A549 (cell line): ENCODE measurements around the gene MEGF10. TPM values are rescaled to one million over a fixed set of nuclear protein-coding genes. Genes with fewer than 3 reads are reported as not detected.

Experiments used
- ATAC-seq, 2 experiments: fragments of 200-7000 bp in 1 of 2; fragments of >200 bp in 1 of 2; cut with Nextera tagmentation in 1 of 2; cut with Tn5 transposase in 1 of 2; 3 replicates each; pipeline versions ENCODE4 v1.8.0 to v1.9.1; 2018 to 2020; ENCODE audit warnings: mild to moderate bottlenecking in 1 of 2, moderate library complexity in 1 of 2
- CTCF ChIA-PET: fragments of 300-600 bp; sonication (Branson Sonifier 250); formaldehyde crosslinking; extraction: SDS; loops from one replicate; lab custom pipeline; 2021; ENCODE audit warnings: antibody characterized with exemption, inconsistent platforms; lab: Yijun Ruan, JAX
- POLR2A ChIA-PET: fragments of 350-600 bp; formaldehyde crosslinking; extraction: SDS; loops from one replicate; lab custom pipeline; 2021; ENCODE audit warnings: antibody characterized with exemption, inconsistent platforms; lab: Yijun Ruan, JAX
- DNase-seq, 2 experiments: peaks; one replicate each; pipeline versions ENCODE4 v3.0.0 to v3.0.0-alpha.2; 2011 to 2016; ENCODE audit warnings: low read depth in 1 of 2, low spot score in 1 of 2
- FAIRE-seq: peaks from 2 replicates; lab custom pipeline; 2011; peaks lifted over from hg19 to GRCh38; lab: Jason Lieb, UNC
- H3K27ac ChIP-seq, 2 experiments: fragments of >200 bp; sonication (Bioruptor Twin); formaldehyde crosslinking; 3 replicates each; pipeline ENCODE4 v1.5.1; 2016 to 2017
- H3K4me1 ChIP-seq: fragments of >200 bp; sonication (Bioruptor Twin); formaldehyde crosslinking; 3 replicates; pipeline ENCODE4 v1.6.1; 2016
- H3K4me2 ChIP-seq: fragments of >200 bp; sonication (Bioruptor Twin); formaldehyde crosslinking; 3 replicates; pipeline ENCODE4 v1.6.1; 2016
- H3K4me3 ChIP-seq: fragments of >200 bp; sonication (Bioruptor Twin); formaldehyde crosslinking; 3 replicates; pipeline ENCODE4 v1.5.1; 2016
- H3K9me3 ChIP-seq: fragments of >200 bp; sonication (Bioruptor Twin); formaldehyde crosslinking; 3 replicates; pipeline ENCODE4 v1.6.1; 2016
- BHLHE40 ChIP-seq: IDR thresholded peaks from 2 replicates; pipeline ENCODE4 v1.6.1; 2012; ENCODE audit warnings: low read depth, low read length, inconsistent platforms
- CHD4 ChIP-seq: fragments of 200-600 bp; sonication (generic); IDR thresholded peaks from 2 replicates; pipeline ENCODE4 v1.6.1; 2016; ENCODE audit warnings: antibody characterized with exemption, mild to moderate bottlenecking, borderline replicate concordance
- CTCF ChIP-seq: fragments of >200 bp; sonication (Bioruptor Twin); formaldehyde crosslinking; IDR thresholded peaks from 3 replicates; pipeline ENCODE4 v1.5.1; 2016
- EHF ChIP-seq: fragments of 250-450 bp; sonication (Bioruptor Pico); IDR thresholded peaks from 2 replicates; pipeline ENCODE4 v1.5.0; 2020; ENCODE audit warnings: mild to moderate bottlenecking
- EHMT2 ChIP-seq: fragments of 200-600 bp; sonication (generic); IDR thresholded peaks from 2 replicates; pipeline ENCODE4 v1.6.1; 2016; ENCODE audit warnings: antibody characterized with exemption, low read depth, mild to moderate bottlenecking, moderate library complexity
- GATA3 ChIP-seq: IDR thresholded peaks from 2 replicates; pipeline ENCODE4 v1.6.1; 2012; ENCODE audit warnings: borderline replicate concordance
- HDAC2 ChIP-seq: fragments of 200-600 bp; sonication (generic); IDR thresholded peaks from 2 replicates; pipeline ENCODE4 v1.6.1; 2016
- HOXB13 ChIP-seq: fragments of 250-450 bp; sonication (Bioruptor Pico); IDR thresholded peaks from 2 replicates; pipeline ENCODE4 v1.5.0; 2020; ENCODE audit warnings: low read depth, mild to moderate bottlenecking, moderate library complexity
- MAZ ChIP-seq: fragments of 150-350 bp; IDR thresholded peaks from 2 replicates; pipeline ENCODE4 v1.6.1; 2014; ENCODE audit warnings: antibody characterized with exemption, low read depth, low read length, borderline replicate concordance
- NFE2L2 ChIP-seq: fragments of 150-350 bp; conservative IDR thresholded peaks from 2 replicates; pipeline ENCODE4 v1.6.1; 2014; ENCODE audit warnings: low read length
- NPAS2 ChIP-seq: fragments of 250-450 bp; sonication (Bioruptor Pico); IDR thresholded peaks from 2 replicates; pipeline ENCODE4 v1.8.0; 2022; ENCODE audit warnings: mild to moderate bottlenecking, moderate library complexity, borderline replicate concordance
- PBX3 ChIP-seq: IDR thresholded peaks from 2 replicates; pipeline ENCODE4 v1.6.1; 2012
- PHF8 ChIP-seq: fragments of 200-600 bp; sonication (generic); IDR thresholded peaks from 2 replicates; pipeline ENCODE4 v1.6.1; 2016; ENCODE audit warnings: low read depth, mild to moderate bottlenecking, antibody characterized with exemption, moderate library complexity, borderline replicate concordance
- POLR2A ChIP-seq: IDR thresholded peaks from 2 replicates; pipeline ENCODE4 v1.6.1; 2012; ENCODE audit warnings: mild to moderate bottlenecking, low read length
- RAD21 ChIP-seq, 2 experiments: fragments of >200 bp in 1 of 2; sonication (Bioruptor Twin) in 1 of 2; formaldehyde crosslinking in 1 of 2; IDR thresholded peaks in 1 of 2; conservative IDR thresholded peaks in 1 of 2; 2 replicates in 1 of 2; 3 replicates in 1 of 2; pipeline ENCODE4 v1.6.1; 2012 to 2018; ENCODE audit warnings: inconsistent platforms in 1 of 2
- RARB ChIP-seq: fragments of 250-450 bp; sonication (Bioruptor Pico); IDR thresholded peaks from 2 replicates; pipeline ENCODE4 v1.8.0; 2021; ENCODE audit warnings: mild to moderate bottlenecking, moderate library complexity
- SMC3 ChIP-seq: fragments of >200 bp; sonication (Bioruptor Twin); formaldehyde crosslinking; IDR thresholded peaks from 3 replicates; pipeline ENCODE4 v1.6.1; 2018; ENCODE audit warnings: inconsistent platforms
- TFCP2L1 ChIP-seq: fragments of 250-450 bp; sonication (Bioruptor Pico); IDR thresholded peaks from 2 replicates; pipeline ENCODE4 v1.5.0; 2021; ENCODE audit warnings: mild to moderate bottlenecking
- USF2 ChIP-seq: fragments of 450-650 bp; IDR thresholded peaks from 2 replicates; pipeline ENCODE4 v1.6.1; 2014; ENCODE audit warnings: antibody characterized with exemption
- ZC3H11A ChIP-seq: fragments of 450-650 bp; IDR thresholded peaks from 2 replicates; pipeline ENCODE4 v1.6.1; 2014; ENCODE audit warnings: antibody characterized with exemption, mild to moderate bottlenecking
- ZSCAN20 ChIP-seq: fragments of 250-450 bp; sonication (Bioruptor Pico); IDR thresholded peaks from 2 replicates; pipeline ENCODE4 v1.8.0; 2022; ENCODE audit warnings: mild to moderate bottlenecking, moderate library complexity
- WGBS: methylation state at CpG from one replicate; pipeline ENCODE4 v1.1.6; 2017; ENCODE audit errors: missing lambda C conversion rate; 5-methylcytosine and 5-hydroxymethylcytosine counted together
- polyA plus RNA-seq, 4 experiments: library from polyadenylated mRNA; depleted of rRNA in 3 of 4; stranded (reverse); fragments of >200 nt; fragmentation: RNase III in 1 of 4; extraction: RNeasy Plus Mini Kit Qiagen cat#74134 plus additional on column Dnase treatment in 1 of 4; gene quantifications; 2 replicates in 3 of 4; 3 replicates in 1 of 4; pipeline ENCODE4 v1.2.3, GENCODE V29; 2011 to 2017

The MEGF10 gene
- polyA plus RNA-seq, 2 of the 4 experiments (the other 2 are of a cell fraction) = 0.01 TPM; not detected in 1

- WGBS = 17% methylated on average over 1 of the region's 1 CpG
- H3K4me2 ChIP-seq = no peak overlapping the region
- ChIA-PET POLR2A (no interaction called here), CTCF (no interaction called here)
- H3K4me3 ChIP-seq = no peak overlapping the region
- FAIRE-seq (no peak), DNase-seq (no peak), ATAC-seq (no peak)
- H3K27ac ChIP-seq = no peak overlapping the region
- H3K4me1 ChIP-seq = no peaks in the 10 kb centered on the region
- no peaks in the 10 kb centered on the region for H3K9me3 ChIP-seq
- TF ChIP-seq USF2 = no peak
- TF ChIP-seq CTCF = no peak
Observed at GRCh38 chr5:127337876-127338275, 47.3 kb downstream of the MEGF10 start.

- Histone ChIP-seq H3K4me1 (no peaks in the 10 kb centered on the region), H3K4me2 (no peak overlapping the region), H3K4me3 (no peak overlapping the region), H3K9me3 (no peaks in the 10 kb centered on the region), H3K27ac (no peak overlapping the region)
- WGBS = 2% methylated on average over 1 of the region's 1 CpG
- no peak for TF ChIP-seq SMC3
- no peak for TF ChIP-seq RAD21 (conservative IDR thresholded peaks at IDR 0.05 in 1 of 2, IDR thresholded peaks at IDR 0.05 in 1 of 2)
- TF ChIP-seq GATA3 = no peak
- no peak for TF ChIP-seq MAZ
- no peak for TF ChIP-seq EHMT2
- TF ChIP-seq HDAC2 = no peak
- TF ChIP-seq NFE2L2 = no peak
- no peak for TF ChIP-seq PHF8
- TF ChIP-seq TFCP2L1 (CRISPR knock-in tag) = no peak
- DNase-seq = no peak
- no peak for FAIRE-seq
- no peak for ATAC-seq
- POLR2A ChIA-PET = no interaction called here
- CTCF ChIA-PET = no interaction called here
Observed at GRCh38 chr5:127338501-127338900, 47.9 kb downstream of the MEGF10 start.

GRCh38 chr5:127340606-127341005 is 50.0 kb downstream of the MEGF10 start:
- H3K27ac ChIP-seq = no peak overlapping the region

More at GRCh38 chr5:127340606-127341005, 50.0 kb downstream of the MEGF10 start:
- ATAC-seq (no peak), DNase-seq (no peak), FAIRE-seq (no peak)
- ChIA-PET POLR2A (no interaction called here), CTCF (no interaction called here)
- TF ChIP-seq HOXB13 (CRISPR knock-in tag) (no peak), POLR2A (no peak), EHF (CRISPR knock-in tag) (no peak), GATA3 (no peak), NPAS2 (CRISPR knock-in tag) (no peak), HDAC2 (no peak), ZC3H11A (no peak), BHLHE40 (no peak), PBX3 (no peak), CHD4 (no peak), RARB (no peak), ZSCAN20 (no peak)
- Histone ChIP-seq H3K4me1 (no peaks in the 10 kb centered on the region), H3K4me2 (no peak overlapping the region), H3K9me3 (no peaks in the 10 kb centered on the region), H3K4me3 (no peak overlapping the region)
- 48% methylated on average over 4 of the region's 4 CpGs for WGBS
